HCT116 (cell line): Measurements from ENCODE around the gene ARRDC4. TPM values are rescaled to one million over a fixed set of nuclear protein-coding genes. Genes with fewer than 3 reads are reported as not detected.

Experiments
- ATAC-seq: fragments of 200-7000 bp; cut with Tn5 transposase; 2 replicates; pipeline ENCODE4 v1.9.1; 2020; ENCODE audit warnings: mild to moderate bottlenecking, moderate library complexity
- BruUV-seq: library from RNA; stranded (reverse); fragments of 400-500 nt; replicated peaks from 2 replicates; lab custom pipeline; 2021; lab: Mats Ljungman, UMichigan
- CTCF ChIA-PET: fragments of 300-600 bp; sonication (Branson Sonifier 250); formaldehyde crosslinking; loops from one replicate; lab custom pipeline; 2021; ENCODE audit warnings: antibody characterized with exemption; lab: Charles Lee
- POLR2A ChIA-PET: fragments of 300-600, 350-600 bp; sonication (Branson Sonifier 250); formaldehyde crosslinking; loops from one replicate; lab custom pipeline; 2021; ENCODE audit warnings: antibody characterized with exemption; lab: Charles Lee
- RAD21 ChIA-PET, 2 experiments: fragments of 300-600 bp; sonication (Branson Sonifier 250); formaldehyde crosslinking; loops; one replicate each; lab custom pipeline; 2023; ENCODE audit warnings: low total read pairs in 2 of 2; ENCODE audit not compliant: uncharacterized antibody in 2 of 2, unreplicated experiment in 2 of 2, low non-redundant PET in 1 of 2; lab: Charles Lee
- DNase-seq: peaks from one replicate; pipeline ENCODE4 v3.0.0-alpha.2; 2010; ENCODE audit warnings: low read depth, low spot score
- H2AFZ ChIP-seq: fragments of 200-600 bp; shearing (Covaris generic), sonication (generic); 2 replicates; pipeline ENCODE4 v1.6.1; 2017; ENCODE audit warnings: low read depth, mixed run types, mixed read lengths, antibody characterized with exemption, low read length; ENCODE audit not compliant: poor library complexity, severe bottlenecking
- H3K27ac ChIP-seq: 2 replicates; pipeline ENCODE4 v1.5.1; 2012; ENCODE audit warnings: low read depth, low read length
- H3K27me3 ChIP-seq: fragments of 200-600 bp; sonication (generic); 2 replicates; pipeline ENCODE4 v1.6.1; 2016; ENCODE audit warnings: mixed run types, low read length, mixed read lengths; ENCODE audit not compliant: insufficient read depth
- H3K36me3 ChIP-seq, 2 experiments: fragments of 200-500 bp in 1 of 2; fragments of 200-600 bp in 1 of 2; sonication (Bioruptor generic) in 1 of 2; sonication (generic) in 1 of 2; 2 replicates each; pipeline versions ENCODE4 v1.5.1 to v1.6.1; 2014 to 2016; ENCODE audit warnings: low read length in 2 of 2, inconsistent platforms in 1 of 2, mixed read lengths in 1 of 2, mixed run types in 1 of 2; ENCODE audit not compliant: insufficient read depth in 2 of 2, control insufficient read depth in 1 of 2
- H3K4me1 ChIP-seq, 2 experiments: fragments of 200-600 bp in 1 of 2; sonication (generic) in 1 of 2; 2 replicates each; pipeline versions ENCODE4 v1.5.1 to v1.6.1; 2012 to 2017; ENCODE audit warnings: low read length in 2 of 2, inconsistent platforms in 1 of 2, mild to moderate bottlenecking in 1 of 2, mixed read lengths in 1 of 2, mixed run types in 1 of 2, moderate library complexity in 1 of 2; ENCODE audit not compliant: insufficient read depth in 2 of 2, control insufficient read depth in 1 of 2
- H3K4me2 ChIP-seq: fragments of 200-600 bp; sonication (generic); 2 replicates; pipeline ENCODE4 v1.6.1; 2017; ENCODE audit warnings: mixed run types, low read length, mixed read lengths
- H3K4me3 ChIP-seq, 2 experiments: fragments of 200-600 bp in 1 of 2; sonication (generic) in 1 of 2; replicated peaks in 1 of 2; 2 replicates each; pipeline ENCODE4 v1.5.1; 2011 to 2016; ENCODE audit warnings: low read length in 2 of 2, control low read depth in 1 of 2, low read depth in 1 of 2, mild to moderate bottlenecking in 1 of 2, mixed read lengths in 1 of 2, mixed run types in 1 of 2
- H3K79me2 ChIP-seq: fragments of 200-600 bp; sonication (generic); 2 replicates; pipeline ENCODE4 v1.6.1; 2017; ENCODE audit warnings: mild to moderate bottlenecking, mixed run types, low read length, moderate library complexity, mixed read lengths; ENCODE audit not compliant: insufficient read depth
- H3K9ac ChIP-seq: fragments of 200-600 bp; sonication (generic); 2 replicates; pipeline ENCODE4 v1.6.1; 2016; ENCODE audit warnings: low read length, mixed read lengths
- H3K9me2 ChIP-seq: fragments of 200-600 bp; sonication (generic), shearing (Covaris generic); 2 replicates; pipeline ENCODE4 v1.6.1; 2017; ENCODE audit warnings: mixed run types, mild to moderate bottlenecking, moderate library complexity; ENCODE audit not compliant: insufficient read depth
- H3K9me3 ChIP-seq, 2 experiments: fragments of 200-500 bp in 1 of 2; fragments of 200-600 bp in 1 of 2; sonication (Bioruptor generic) in 1 of 2; sonication (generic) in 1 of 2; 2 replicates each; pipeline ENCODE4 v1.6.1; 2014 to 2017; ENCODE audit warnings: low read length in 2 of 2, mixed read lengths in 2 of 2, inconsistent platforms in 1 of 2, low read depth in 1 of 2, mild to moderate bottlenecking in 1 of 2, mixed run types in 1 of 2, moderate library complexity in 1 of 2; ENCODE audit not compliant: control insufficient read depth in 1 of 2, insufficient read depth in 1 of 2
- H4K20me1 ChIP-seq: fragments of 200-600 bp; sonication (generic), shearing (Covaris generic); 2 replicates; pipeline ENCODE4 v1.6.1; 2017; ENCODE audit warnings: mixed run types, mild to moderate bottlenecking, moderate library complexity; ENCODE audit not compliant: insufficient read depth
- ELF1 ChIP-seq: IDR thresholded peaks from 2 replicates; pipeline ENCODE4 v1.6.1; 2012; ENCODE audit warnings: low read depth, borderline replicate concordance
- EZH2 ChIP-seq: fragments of 200-600 bp; sonication (generic); IDR thresholded peaks from 2 replicates; pipeline ENCODE4 v1.6.1; 2017; ENCODE audit warnings: antibody characterized with exemption, mixed run types
- EZH2phosphoT487 ChIP-seq: fragments of 200-600 bp; IDR thresholded peaks from 2 replicates; pipeline ENCODE4 v1.6.1; 2018; ENCODE audit warnings: antibody characterized with exemption, borderline replicate concordance
- JUND ChIP-seq: IDR thresholded peaks from 2 replicates; pipeline ENCODE4 v1.6.1; 2012
- POLR2A ChIP-seq: IDR thresholded peaks from 2 replicates; pipeline ENCODE4 v1.7.0; 2011; ENCODE audit warnings: borderline replicate concordance; ENCODE audit not compliant: insufficient read depth, insufficient read length; ENCODE audit errors: extremely low read depth
- RAD21 ChIP-seq: IDR thresholded peaks from 2 replicates; pipeline ENCODE4 v1.6.1; 2012; ENCODE audit warnings: low read depth, mild to moderate bottlenecking
- SIN3A ChIP-seq: IDR thresholded peaks from 2 replicates; pipeline ENCODE4 v1.6.1; 2012; ENCODE audit warnings: low read depth
- SP1 ChIP-seq: IDR thresholded peaks from 2 replicates; pipeline ENCODE4 v1.6.1; 2012; ENCODE audit warnings: low read depth
- SRF ChIP-seq: IDR thresholded peaks from 2 replicates; pipeline ENCODE4 v1.6.1; 2012; ENCODE audit warnings: low read depth
- ZNF274 ChIP-seq: fragments of 200-500 bp; sonication (Bioruptor generic); IDR thresholded peaks from 2 replicates; pipeline ENCODE4 v1.6.1; 2014; ENCODE audit warnings: mild to moderate bottlenecking, low read depth, low read length, inconsistent platforms
- intact Hi-C: fragments of 100-400 bp; cut with micrococcal nuclease; formaldehyde crosslinking; loops from 2 replicates; pipeline ENCODE4 v1.10.0; 2022
- total RNA-seq: library from RNA; stranded (reverse); gene quantifications from one replicate; pipeline ENCODE4 v1.2.1, GENCODE V29; 2021; ENCODE audit not compliant: unreplicated experiment
- TF ChIP-seq, protein P1 (sequence below): IDR thresholded peaks from 2 replicates; pipeline ENCODE4 v1.6.1; 2012; ENCODE audit warnings: low read depth
- TF ChIP-seq, protein P2 (sequence below): IDR thresholded peaks from 2 replicates; pipeline ENCODE4 v1.6.1; 2012

Gene ARRDC4
- total RNA-seq, 1 experiment from 2014 or later: 19.6 TPM

- no peaks in the 10 kb centered on the region for H3K36me3 ChIP-seq
- no peaks in the 10 kb centered on the region for H3K9me2 ChIP-seq
- H3K27ac ChIP-seq: no peak overlapping the region
- TF ChIP-seq, protein P1, sequence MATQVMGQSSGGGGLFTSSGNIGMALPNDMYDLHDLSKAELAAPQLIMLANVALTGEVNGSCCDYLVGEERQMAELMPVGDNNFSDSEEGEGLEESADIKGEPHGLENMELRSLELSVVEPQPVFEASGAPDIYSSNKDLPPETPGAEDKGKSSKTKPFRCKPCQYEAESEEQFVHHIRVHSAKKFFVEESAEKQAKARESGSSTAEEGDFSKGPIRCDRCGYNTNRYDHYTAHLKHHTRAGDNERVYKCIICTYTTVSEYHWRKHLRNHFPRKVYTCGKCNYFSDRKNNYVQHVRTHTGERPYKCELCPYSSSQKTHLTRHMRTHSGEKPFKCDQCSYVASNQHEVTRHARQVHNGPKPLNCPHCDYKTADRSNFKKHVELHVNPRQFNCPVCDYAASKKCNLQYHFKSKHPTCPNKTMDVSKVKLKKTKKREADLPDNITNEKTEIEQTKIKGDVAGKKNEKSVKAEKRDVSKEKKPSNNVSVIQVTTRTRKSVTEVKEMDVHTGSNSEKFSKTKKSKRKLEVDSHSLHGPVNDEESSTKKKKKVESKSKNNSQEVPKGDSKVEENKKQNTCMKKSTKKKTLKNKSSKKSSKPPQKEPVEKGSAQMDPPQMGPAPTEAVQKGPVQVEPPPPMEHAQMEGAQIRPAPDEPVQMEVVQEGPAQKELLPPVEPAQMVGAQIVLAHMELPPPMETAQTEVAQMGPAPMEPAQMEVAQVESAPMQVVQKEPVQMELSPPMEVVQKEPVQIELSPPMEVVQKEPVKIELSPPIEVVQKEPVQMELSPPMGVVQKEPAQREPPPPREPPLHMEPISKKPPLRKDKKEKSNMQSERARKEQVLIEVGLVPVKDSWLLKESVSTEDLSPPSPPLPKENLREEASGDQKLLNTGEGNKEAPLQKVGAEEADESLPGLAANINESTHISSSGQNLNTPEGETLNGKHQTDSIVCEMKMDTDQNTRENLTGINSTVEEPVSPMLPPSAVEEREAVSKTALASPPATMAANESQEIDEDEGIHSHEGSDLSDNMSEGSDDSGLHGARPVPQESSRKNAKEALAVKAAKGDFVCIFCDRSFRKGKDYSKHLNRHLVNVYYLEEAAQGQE: no peak
- TF ChIP-seq, protein P2, sequence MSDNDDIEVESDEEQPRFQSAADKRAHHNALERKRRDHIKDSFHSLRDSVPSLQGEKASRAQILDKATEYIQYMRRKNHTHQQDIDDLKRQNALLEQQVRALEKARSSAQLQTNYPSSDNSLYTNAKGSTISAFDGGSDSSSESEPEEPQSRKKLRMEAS: no peak
- TF ChIP-seq SIN3A (no peak), POLR2A (no peak), ZNF274 (no peak), EZH2 (no peak), ELF1 (no peak), RAD21 (no peak), EZH2phosphoT487 (no peak), JUND (no peak), SP1 (no peak), SRF (no peak)
- CTCF ChIA-PET: interaction anchor here (1.2 kb wide), 1 partner anchor 14 kb away, joined by 4 read pairs; no protein-coding TSS in a partner anchor
- no peak overlapping the region for H2AFZ ChIP-seq
- H4K20me1 ChIP-seq: no peaks in the 10 kb centered on the region
- no TSS peak for BruUV-seq
- intact Hi-C loops: no loop called here
- RAD21 ChIA-PET: no interaction called here
- POLR2A ChIA-PET: no interaction called here
- H3K4me2 ChIP-seq: no peak overlapping the region
- no peaks in the 10 kb centered on the region for H3K79me2 ChIP-seq
- H3K9me3 ChIP-seq: no peaks in the 10 kb centered on the region
- ATAC-seq: no peak
- H3K4me3 ChIP-seq: no peak overlapping the region
- no peak overlapping the region for H3K9ac ChIP-seq
- peaks cover 19% of the 10 kb centered on the region for H3K27me3 ChIP-seq
- DNase-seq: no peak
- H3K4me1 ChIP-seq: no peaks in the 10 kb centered on the region
These were observed 49.5 kb downstream of the ARRDC4 start for GRCh38 chr15:98009971-98010370.
